GM18498 (cell line): ENCODE data around the gene VAT1.
A peak's percentile ranks its signal among the peaks of the same experiment; 100 is the strongest.

ENCODE experiments used
- ATAC-seq: cut with Tn5 transposase; IDR thresholded peaks from one replicate; pipeline ENCODE4 v1.9.1; 2021; ENCODE audit warnings: mild to moderate bottlenecking, moderate library complexity; ENCODE audit not compliant: unreplicated experiment

Gene VAT1

DNA sequence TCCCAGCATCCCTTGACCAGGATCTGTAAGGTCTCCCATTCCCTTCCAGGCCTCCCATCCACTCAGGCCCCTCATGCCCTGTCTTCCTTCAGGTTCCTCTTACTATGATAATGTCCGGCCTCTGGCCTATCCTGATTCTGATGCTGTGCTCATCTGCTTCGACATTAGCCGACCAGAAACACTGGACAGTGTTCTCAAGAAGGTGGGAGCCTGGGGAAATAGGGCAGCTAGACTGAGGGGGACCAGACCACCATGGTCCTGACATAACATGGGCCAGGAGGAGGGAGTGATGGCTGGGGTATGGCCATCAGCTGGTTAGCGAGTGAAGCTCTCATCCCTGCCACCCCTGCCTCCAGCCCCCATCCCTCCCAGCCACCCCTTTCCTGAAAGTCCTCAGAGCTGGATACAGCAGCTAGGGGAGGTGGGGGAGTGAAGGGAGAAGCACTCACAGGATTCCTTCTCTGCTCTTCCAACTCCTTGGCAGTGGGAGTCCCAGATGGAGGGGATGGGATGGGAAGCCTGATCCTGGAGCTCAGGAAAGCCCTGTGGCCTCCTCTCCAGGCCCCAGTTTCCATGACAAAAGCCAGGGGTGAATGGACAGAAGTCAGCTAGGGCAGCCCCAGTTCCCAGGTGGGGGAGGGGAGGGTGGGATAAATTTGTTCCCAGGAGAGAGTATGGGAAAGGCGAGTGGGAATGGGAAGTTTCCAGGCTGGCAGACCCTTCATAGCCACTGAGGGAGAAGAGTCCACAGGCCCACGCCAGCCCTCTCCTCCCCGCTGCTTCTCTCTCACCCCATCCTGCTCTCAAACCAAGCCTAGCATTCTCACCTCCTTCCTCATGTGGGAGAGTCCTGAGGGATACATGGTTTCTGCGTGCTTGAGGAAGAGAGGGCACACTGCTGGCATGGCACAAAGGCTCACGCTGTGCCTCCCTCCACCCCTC lies 5.2 kb upstream of the VAT1 start:
- no peak for ATAC-seq

DNA sequence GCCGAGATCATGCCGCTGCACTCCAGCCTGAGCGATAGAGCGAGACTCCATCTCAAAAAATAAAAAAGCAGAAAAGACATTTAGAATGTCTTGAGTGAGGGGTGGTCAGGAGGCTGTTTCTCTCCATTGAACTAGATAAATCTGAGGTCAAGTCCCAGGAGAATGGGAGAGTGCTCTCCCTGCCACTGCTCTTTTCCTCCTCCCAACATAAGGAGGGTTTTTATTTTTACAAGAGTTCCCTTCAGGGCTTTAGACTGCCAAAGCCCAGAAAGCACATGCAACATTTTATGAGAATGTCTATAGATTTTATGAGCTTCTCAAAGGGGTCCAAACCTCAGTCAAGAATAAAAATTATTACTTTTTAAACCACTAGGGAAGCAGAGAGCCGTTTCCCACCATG lies 4.4 kb upstream of the VAT1 start:
- no peak for ATAC-seq

DNA sequence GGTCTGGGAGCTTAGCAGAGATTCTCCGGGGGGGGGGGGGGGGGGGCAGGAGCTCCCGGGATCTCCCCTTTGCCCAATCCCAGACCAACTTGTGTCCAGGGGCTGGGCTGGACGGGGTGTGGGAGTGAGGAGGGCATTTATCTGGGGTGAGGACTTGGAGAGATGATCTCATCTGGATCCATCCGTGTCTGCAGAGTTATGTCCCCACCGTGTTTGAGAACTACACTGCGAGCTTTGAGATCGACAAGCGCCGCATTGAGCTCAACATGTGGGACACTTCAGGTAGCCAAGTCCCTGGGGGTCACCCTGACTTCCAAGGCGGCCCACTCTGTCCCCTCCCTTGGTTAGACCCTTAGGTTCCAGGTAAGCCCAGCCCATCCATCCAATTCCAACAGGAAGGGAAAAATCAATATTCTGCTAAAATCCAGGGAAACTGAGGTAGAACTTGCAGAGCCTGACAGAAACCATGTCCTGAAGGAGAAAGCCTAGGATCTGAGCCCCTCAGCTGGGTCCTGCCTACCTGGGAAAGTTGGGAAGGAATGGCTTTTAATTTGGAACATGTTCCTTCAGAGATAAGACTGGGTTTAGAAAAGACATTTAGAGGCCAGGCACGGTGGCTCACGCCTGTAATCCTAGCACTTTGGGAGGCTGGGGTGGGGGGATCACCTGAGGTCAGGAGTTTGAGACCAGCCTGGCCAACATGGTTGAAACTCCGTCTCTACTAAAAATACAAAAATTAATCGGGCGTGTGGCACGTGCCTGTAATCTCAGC lies 3.8 kb upstream of the VAT1 start:
- no peak for ATAC-seq

DNA sequence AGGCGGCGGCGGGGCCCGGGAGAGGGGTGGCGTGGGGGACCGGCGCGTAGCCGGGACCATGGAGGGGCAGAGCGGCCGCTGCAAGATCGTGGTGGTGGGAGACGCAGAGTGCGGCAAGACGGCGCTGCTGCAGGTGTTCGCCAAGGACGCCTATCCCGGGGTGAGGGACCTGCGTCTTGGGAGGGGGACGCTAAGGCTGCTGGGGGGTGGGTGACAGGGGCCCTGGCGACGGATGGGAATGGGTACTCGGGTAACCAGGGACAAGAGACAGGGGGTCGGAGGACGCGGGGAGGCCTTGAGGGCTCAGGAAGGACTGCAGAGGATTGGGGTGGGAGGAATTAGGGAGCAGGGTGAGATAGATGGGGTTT lies 3.1 kb upstream of the VAT1 start:
- no peak for ATAC-seq

DNA sequence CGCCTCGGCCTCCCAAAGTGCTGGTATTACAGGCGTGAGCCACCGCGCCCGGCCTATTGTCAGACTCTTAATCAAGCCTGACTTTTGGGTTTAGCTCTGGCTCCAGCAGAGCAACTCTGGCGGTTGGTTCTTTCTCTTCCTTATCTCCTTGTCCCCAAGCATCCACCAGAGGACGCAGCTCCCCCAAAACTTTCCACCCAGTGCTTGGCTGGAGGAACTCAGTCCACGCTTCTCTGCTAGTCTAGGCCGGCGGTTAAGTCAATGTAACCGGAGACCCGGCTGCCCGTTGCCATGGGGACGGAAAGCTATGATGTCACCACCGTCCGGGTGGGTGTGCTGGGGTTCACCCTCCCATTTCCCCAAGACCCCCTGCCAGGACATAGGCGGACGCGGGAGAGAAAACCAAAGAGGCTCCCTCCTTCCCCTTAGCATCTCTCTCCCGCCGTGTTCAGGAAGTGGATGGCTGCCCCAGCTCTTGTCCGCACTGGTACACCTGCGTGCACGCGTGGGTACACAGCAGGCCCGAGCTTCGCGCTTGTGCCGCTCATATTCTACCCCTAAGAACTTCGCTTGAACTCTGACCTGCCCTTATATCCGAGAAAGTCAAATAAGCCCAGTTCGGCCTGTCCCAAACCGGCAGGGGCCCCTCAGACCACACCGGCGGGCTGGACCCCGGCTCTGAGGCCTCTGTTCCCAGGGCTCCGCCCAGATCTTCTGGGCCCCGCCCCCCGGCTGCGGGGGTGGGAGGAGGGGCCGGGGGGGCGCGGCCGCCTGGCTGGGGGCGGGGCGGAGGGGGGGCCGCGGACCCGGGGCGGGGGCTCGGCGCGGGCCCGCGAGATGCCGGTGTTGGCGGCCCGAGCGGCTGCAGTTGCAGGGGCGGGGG lies 2.5 kb upstream of the VAT1 start, which contains the start of gene RND2:
Gene RND2, plus strand, starts transcription at position 825 of the 883 bp plus-strand sequence. CDS start 117 bp downstream, outside the sequence.
- ATAC-seq: peak; percentile 49

DNA sequence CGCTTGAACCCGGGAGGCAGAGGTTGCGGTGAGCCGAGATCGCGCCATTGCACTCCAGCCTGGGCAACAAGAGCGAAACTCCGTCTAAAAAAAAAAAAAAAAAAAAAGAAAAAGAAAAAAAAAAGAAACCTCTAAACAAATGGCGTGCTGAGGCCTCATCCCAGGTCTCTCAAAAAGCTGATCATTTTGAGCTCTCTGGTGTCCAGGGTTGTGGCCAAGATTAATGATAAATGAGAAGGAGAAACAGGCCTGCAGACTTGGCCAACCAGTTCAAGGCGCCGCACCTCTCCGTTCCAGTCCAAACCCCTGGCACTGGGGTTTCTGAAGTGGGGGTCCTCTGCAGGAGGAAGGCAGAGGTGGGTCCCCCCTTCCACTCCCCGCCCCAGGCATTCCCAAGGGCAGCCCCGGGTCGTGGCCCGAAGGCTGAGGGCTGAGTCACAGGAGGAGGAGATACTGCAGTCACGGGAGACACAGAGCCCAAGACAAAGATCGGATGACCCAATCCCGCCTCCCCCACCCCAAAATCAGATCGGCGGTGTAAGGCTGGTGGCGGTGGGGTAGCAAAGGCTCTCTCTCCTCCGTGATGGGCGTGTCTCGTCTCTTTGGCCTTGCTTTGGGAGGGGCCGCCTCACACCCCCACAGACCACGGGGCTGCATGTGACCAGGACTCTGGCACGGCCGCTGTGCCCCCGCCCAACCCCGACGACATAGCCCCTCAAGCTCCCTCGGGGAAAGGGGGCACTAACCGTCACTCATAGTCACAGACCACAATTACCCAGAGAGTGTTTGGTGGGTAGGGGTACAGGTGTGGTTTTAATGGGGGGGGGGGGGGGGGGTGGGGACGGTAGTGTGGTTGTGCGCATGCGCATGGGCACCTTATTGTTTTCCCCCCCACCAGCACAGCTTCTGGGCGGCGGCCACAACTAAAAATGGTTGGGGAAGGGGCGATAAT lies 1.1 kb downstream of the VAT1 start:
- no peak for ATAC-seq

DNA sequence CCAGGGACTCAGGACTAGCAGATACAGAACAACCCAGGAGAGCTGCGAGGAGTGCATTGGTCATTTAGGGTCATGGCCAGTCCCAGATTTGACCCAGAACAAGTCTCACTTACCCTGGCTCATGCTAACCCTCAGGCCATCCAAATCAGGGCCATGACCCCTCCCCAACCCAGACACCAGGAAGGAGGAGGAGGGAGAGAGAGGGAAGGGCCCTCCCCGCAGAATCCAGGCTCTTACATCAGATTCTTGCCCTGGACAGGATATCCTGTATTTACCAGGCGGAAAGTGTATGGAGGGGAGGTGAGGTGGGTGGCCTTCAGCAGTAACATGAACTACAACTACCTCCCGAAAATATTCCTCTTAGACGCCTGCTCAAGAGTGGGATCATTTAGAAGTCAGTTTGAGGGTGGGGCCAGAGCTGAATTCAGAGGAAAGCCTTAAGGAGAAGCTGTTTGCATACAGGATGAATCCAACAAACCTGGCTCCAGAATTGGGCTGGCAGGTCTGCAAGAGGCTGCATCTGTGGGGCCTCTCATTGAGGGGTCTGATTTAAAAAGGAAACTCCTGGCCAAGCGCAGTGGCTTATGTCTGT lies 2.1 kb downstream of the VAT1 start:
- ATAC-seq: no peak

DNA sequence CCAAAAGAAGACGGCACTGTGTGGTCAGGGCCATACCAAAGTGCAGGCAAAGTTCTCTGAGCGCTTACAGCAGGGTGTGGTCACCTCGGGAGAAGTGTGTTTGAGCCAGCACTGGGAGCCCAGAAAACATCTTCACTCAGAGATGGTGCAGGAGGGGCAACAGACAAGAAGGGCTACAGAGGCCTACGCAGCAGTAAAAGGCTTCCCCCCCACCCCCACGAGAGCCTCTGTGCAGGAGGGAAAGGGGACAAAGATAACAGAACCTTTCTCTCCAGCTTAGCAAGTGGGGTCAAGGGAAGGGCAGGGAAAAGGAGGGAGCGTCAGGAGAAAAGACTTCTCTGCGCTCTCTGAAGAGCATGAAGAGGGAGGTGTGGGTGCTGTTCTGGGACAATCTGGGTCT lies 2.8 kb downstream of the VAT1 start:
- no peak for ATAC-seq

DNA sequence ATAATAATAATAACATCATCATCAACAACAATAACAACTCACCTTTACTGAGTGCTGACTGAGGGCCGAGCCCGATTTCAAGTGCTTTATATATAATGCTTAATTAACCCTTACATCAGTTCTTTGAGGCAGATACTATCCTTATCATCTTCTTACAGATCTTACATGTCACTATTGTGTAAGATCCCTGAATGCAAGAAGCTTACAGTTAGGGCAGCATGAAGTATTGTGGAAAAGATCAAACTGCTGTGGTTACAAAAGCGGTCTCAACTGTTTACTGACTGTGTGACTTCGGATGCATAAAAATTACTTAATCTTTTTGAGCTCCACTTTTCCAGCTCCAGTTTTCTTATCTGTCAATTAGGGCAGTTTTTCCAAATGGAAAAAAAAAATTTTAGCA lies 3.3 kb downstream of the VAT1 start:
- ATAC-seq: no peak

DNA sequence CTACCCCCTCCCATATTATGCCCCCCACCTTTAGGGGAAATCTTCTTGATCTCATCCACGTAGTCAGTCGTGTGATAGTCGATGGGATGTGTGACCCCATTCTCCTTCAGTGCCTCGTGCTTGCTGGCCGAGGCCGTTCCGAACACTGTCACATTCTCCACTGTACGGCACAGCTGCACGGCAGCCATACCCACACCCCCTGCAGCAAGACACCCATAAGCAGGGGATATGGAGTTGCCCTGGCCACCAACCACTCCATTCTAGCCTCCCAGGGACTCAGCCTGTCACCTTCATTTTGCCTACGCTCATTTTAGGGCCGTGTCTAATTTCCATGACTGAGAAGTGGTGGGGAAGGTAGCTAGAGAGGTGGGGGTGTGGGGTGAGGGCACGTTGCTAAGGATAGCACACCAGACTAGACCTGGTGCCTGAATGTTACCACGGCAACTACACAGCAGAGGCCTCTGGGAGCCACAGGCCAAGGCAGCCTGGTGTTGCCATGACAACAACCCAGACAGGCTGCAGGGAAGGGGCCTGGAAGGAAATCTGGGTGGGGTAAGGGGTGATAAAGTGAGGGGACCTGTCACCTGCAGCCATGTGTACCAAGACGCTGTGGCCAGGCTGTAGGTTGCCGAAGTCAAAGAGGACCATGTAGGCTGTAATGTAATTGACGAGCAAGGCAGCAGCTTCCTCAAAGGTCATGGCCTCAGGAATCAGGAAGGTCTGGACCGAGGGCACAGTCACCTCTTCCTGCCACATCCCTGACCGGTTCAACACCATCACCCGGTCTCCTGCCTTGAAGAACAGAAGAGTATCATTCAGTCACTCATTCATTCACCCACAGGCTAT lies 4.0 kb downstream of the VAT1 start:
- ATAC-seq: no peak

DNA sequence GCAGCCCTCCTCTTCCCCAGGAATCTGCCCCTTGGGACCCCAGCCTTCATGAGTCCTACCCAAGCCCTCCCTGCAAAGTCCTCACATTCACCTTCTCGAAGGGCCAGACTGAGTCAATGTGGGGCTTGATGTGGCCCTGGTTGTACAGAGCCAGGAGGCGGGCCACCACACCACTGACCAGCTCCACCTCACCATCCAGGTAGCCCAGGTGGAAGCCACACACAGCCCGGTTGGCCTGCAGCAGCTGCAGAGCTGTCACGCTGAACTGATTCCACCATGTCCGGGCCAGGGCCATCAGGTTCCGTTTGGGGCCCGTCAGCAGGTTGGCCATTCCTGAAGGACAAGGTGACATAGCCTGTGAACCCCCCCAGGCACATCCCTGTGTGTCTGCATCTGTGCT lies 6.0 kb downstream of the VAT1 start:
- no peak for ATAC-seq

DNA sequence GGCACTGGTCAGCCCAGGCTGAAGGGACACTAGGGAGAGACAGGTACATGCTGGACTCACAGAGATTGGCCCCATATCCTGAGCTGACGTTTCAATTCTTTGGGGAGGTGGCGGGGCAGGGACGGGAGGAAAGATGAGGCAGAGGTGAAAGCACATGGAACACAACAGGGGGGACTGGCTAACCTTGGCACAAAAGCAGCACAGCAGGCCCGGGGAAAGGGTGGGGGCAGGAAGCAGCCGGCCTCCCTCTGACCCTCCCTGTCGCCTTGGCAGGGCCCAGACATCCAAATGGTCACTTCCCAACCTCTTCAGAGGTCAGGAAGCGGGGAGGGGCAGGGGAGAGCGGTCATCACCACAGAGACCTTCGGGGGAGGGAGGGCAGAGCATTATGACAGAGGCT lies 6.6 kb downstream of the VAT1 start:
- ATAC-seq: no peak

DNA sequence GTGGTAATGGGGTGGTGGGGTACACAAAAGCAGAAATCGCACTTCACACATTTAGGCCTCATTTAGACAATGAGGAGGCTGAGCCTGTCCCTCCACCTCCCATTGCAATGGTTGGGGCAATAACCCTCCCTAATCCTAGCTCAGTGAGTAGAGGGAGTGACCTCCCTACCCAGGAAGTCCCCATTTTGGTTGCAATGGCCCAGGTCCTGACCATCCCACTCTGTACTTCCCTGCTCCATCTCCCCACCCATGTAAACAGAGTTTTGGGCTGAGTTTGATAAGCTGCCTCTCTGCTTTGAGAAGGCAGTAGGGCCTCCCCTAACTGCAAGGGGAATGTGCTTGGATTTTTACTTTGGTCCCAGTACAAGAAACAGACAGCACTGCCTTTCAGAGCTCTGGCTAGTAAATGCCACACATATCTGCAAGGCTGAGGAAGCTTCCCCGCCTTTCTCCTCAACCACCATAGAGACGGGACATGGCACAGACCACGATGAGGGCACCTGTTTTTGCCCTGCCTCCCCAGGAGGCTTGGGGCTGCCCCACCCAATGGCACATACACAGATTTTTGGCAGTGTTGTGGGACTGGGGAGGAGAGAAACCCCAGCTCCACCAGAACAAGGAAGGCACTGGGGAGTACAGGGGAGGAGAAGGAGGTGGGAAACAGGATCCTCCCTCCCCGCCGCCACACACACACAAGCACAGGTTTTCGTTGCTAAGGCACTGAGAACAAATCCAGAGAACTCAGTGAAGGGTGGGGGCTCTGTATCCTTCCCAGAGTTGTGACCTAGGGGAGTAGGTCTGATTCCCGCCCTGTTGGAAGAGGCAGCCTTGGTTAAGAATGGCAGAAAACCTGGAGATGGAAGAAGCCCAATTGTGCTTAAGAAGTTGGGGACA lies 7.3 kb downstream of the VAT1 start:
- ATAC-seq: no peak

DNA sequence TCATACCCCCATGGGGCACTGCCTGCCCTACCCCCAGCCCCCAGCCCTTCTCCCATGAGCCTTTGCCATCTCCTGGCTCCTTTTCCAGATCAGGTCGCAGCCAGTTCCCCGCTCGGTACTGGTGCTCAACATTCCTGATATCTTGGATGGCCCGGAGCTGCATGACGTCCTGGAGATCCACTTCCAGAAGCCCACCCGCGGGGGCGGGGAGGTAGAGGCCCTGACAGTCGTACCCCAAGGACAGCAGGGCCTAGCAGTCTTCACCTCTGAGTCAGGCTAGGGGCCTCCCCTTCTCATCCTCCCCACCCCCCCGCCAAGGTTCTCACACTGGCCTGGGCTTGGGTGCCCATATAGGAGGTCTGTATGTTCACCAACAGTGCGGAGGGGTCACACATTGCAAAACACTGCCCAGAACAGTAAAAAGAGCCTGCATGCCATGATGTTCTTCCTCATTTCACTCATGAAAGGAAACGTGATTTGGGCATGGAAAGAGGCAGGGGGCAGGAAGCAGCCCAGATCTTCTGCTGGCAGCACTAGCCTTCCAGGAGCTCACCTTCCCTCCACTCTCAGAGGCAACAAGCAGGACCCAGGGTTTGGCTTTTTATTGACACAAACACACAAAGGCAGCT lies 8.1 kb downstream of the VAT1 start:
- no peak for ATAC-seq

DNA sequence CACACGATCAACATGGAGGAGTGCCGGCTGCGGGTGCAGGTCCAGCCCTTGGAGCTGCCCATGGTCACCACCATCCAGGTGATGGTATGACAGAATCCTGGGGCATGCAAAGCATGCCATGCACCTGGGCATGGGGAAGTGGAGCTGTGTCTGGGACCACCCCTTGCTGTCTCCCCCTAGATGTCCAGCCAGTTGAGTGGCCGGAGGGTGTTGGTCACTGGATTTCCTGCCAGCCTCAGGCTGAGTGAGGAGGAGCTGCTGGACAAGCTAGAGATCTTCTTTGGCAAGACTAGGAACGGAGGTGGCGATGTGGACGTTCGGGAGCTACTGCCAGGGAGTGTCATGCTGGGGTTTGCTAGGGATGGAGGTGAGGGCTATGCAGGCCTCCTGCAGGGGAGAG lies 8.9 kb downstream of the VAT1 start:
- no peak for ATAC-seq

DNA sequence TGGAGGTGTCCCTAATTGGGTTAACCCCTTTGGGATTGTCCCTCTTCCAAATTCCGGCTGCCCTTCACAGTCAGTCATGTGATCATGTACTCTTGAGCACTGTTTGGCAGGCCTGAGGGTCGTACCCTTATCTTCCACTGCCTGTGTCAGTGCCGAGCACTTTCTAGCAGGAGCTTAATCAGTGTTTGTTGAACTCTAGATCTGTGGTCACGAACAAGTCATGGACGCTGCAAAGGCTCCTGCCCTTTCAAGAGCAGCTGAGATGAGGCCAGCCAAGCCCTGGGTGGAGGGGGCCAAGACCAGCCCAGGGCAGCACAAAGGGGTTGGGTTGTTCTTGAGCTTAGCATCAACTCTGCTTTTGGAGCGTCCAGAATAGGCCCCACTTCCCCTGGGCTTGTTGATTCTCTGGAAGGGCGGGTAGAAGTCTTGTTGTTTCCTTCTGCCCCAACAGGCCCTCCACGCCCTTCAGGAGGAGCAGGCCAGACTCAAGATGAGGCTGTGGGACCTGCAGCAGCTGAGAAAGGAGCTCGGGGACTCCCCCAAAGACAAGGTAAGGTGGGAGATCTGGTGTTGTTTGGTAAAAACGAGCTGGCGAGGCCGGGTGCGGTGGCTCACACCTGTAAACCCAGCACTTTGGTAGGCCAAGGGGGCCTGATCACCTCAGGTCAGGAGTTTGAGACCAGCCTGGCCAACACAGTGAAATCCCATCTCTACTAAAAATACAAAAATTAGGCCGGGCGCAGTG lies 10.3 kb downstream of the VAT1 start:
- ATAC-seq: no peak
